HepG2 (cell line): Measurements from ENCODE around the gene ADGRG1. TPM values are rescaled to one million over a fixed set of nuclear protein-coding genes. Genes with fewer than 3 reads are reported as not detected.
A peak's percentile ranks its signal among the peaks of the same experiment; 100 is the strongest.

ENCODE experiments used
- MTERF4 ChIP-seq: sonication (generic); formaldehyde crosslinking; IDR thresholded peaks from 2 replicates; pipeline ENCODE4 v1.8.0; 2023; ENCODE audit warnings: mild to moderate bottlenecking, missing genetic modification reagents
- NFIC ChIP-seq: IDR thresholded peaks from 2 replicates; pipeline ENCODE4 v1.6.1; 2012; ENCODE audit warnings: mild to moderate bottlenecking, low read length, inconsistent platforms
- POLR2AphosphoS5 ChIP-seq: IDR thresholded peaks from 2 replicates; pipeline ENCODE4 v1.6.1; 2012; ENCODE audit warnings: low read depth, low read length
- SMYD3 ChIP-seq: sonication (generic); formaldehyde crosslinking; IDR thresholded peaks from 2 replicates; pipeline ENCODE4 v1.8.1; 2023; ENCODE audit warnings: mild to moderate bottlenecking, missing genetic modification reagents
- TERF1 ChIP-seq: sonication (generic); formaldehyde crosslinking; IDR thresholded peaks from 2 replicates; pipeline ENCODE4 v1.8.0; 2022; ENCODE audit warnings: mild to moderate bottlenecking, missing genetic modification reagents, moderate library complexity
- TFE3 ChIP-seq: IDR thresholded peaks from 2 replicates; pipeline ENCODE4 v1.6.1; 2016
- TMF1 ChIP-seq: sonication (generic); formaldehyde crosslinking; IDR thresholded peaks from 2 replicates; pipeline ENCODE4 v1.8.1; 2022; ENCODE audit warnings: low read depth, missing genetic modification reagents
- ZBTB7B ChIP-seq: sonication (generic); formaldehyde crosslinking; IDR thresholded peaks from 2 replicates; pipeline ENCODE4 v1.4.0; 2020; ENCODE audit warnings: missing genetic modification reagents
- ZC3H13 ChIP-seq: sonication (generic); formaldehyde crosslinking; IDR thresholded peaks from 2 replicates; pipeline ENCODE4 v1.8.1; 2023; ENCODE audit warnings: mild to moderate bottlenecking, missing genetic modification reagents, moderate library complexity
- ZNF282 ChIP-seq: fragments of 450-650 bp; IDR thresholded peaks from 2 replicates; pipeline ENCODE4 v1.6.1; 2018; ENCODE audit not compliant: partially characterized antibody
- ZNF318 ChIP-seq: sonication (generic); formaldehyde crosslinking; IDR thresholded peaks from 2 replicates; pipeline ENCODE4 v1.4.0; 2020; ENCODE audit warnings: mild to moderate bottlenecking, missing genetic modification reagents
- ZNF414 ChIP-seq: sonication (generic); formaldehyde crosslinking; IDR thresholded peaks from 2 replicates; pipeline ENCODE4 v1.5.0; 2020; ENCODE audit warnings: missing genetic modification reagents
- ZNF496 ChIP-seq: sonication (generic); formaldehyde crosslinking; IDR thresholded peaks from 2 replicates; pipeline ENCODE4 v1.8.1; 2023; ENCODE audit warnings: mild to moderate bottlenecking, moderate library complexity, missing genetic modification reagents; ENCODE audit not compliant: insufficient replicate concordance
- ZNF543 ChIP-seq: sonication (generic); formaldehyde crosslinking; IDR thresholded peaks from 2 replicates; pipeline ENCODE4 v1.4.0; 2020; ENCODE audit warnings: mild to moderate bottlenecking, missing genetic modification reagents
- ZNF777 ChIP-seq: sonication (generic); formaldehyde crosslinking; IDR thresholded peaks from 2 replicates; pipeline ENCODE4 v1.4.0; 2020; ENCODE audit warnings: missing genetic modification reagents
- polyA plus RNA-seq, 8 experiments: library from polyadenylated mRNA; depleted of rRNA in 3 of 8; stranded (reverse) in 7 of 8; unstranded in 1 of 8; fragments of >200 nt; fragmentation: Illumina TruSeq in 4 of 8; extraction: Trizol in 4 of 8; gene quantifications; 2 replicates each; pipeline versions ENCODE4 v1.2.1 to v1.2.3, GENCODE V29; 2011 to 2016; ENCODE audit warnings: low read depth in 4 of 8, missing spikeins in 1 of 8, mixed read lengths in 1 of 8; ENCODE audit not compliant: insufficient read depth in 1 of 8
- total RNA-seq, 5 experiments: library from RNA; depleted of rRNA; stranded (reverse); fragments of >200 nt; fragmentation: Illumina TruSeq; extraction: Trizol; gene quantifications; 2 replicates each; pipeline ENCODE4 v1.2.3, GENCODE V29; 2016; ENCODE audit warnings: low read depth in 1 of 5

Gene ADGRG1
- total and polyA plus RNA-seq, 2 of the 13 experiments (the other 11 are each of a cell fraction or from before 2014, with no cell fraction given) = 2.7 to 5.9 TPM

GRCh38 chr16:57667526-57668262 is 39.3 kb downstream of the ADGRG1 start (continued):
- TF ChIP-seq ZNF318 = peak; percentile 86; the same call in 1 of the 2 replicates
- TF ChIP-seq ZC3H13 (CRISPR knock-in tag) = peak; percentile 79; the same call in 1 of the 2 replicates
- TF ChIP-seq TFE3 (CRISPR knock-in tag) = peak; percentile 86
- TF ChIP-seq ZNF496 = no peak
- TF ChIP-seq NFIC = no peak
- no peak for TF ChIP-seq TERF1
- peak; percentile 95 for TF ChIP-seq MTERF4 (CRISPR knock-in tag)
- no peak for TF ChIP-seq ZNF777 (CRISPR knock-in tag)
- peak; percentile 28; the same call in 1 of the 2 replicates for TF ChIP-seq TMF1 (CRISPR knock-in tag)
- TF ChIP-seq ZBTB7B = peak; percentile 68; the same call in 1 of the 2 replicates
- peak; percentile 80; the same call in 1 of the 2 replicates for TF ChIP-seq ZNF543 (CRISPR knock-in tag)
- no peak for TF ChIP-seq ZNF282
- no peak for TF ChIP-seq SMYD3
- TF ChIP-seq POLR2AphosphoS5 = peak; percentile 51
- TF ChIP-seq ZNF414 (CRISPR knock-in tag) = no peak; the same call in 1 of the 2 replicates
